ENCODE measurements around the gene KCNQ2.

- TF ChIP-seq POLR2A (IDR thresholded peaks at IDR 0.05; ENCODE audit: borderline replicate concordance, extremely low read depth, insufficient read depth, insufficient read length) = no peak
- no peak for TF ChIP-seq CTCF (IDR thresholded peaks at IDR 0.05 in 2 of 3, conservative IDR thresholded peaks at IDR 0.05 in 1 of 3; ENCODE audit: borderline replicate concordance in 1 of 3, insufficient read depth in 1 of 3, low read depth in 2 of 3, low read length in 2 of 3)
- TF ChIP-seq MAX (IDR thresholded peaks at IDR 0.05) = no peak
- no peak for TF ChIP-seq POLR2AphosphoS5 (IDR thresholded peaks at IDR 0.05; ENCODE audit: low read depth, low read length)
- no peak for TF ChIP-seq RAD21 (IDR thresholded peaks at IDR 0.05; ENCODE audit: low read depth)
- TF ChIP-seq REST (IDR thresholded peaks at IDR 0.05; ENCODE audit: low read depth) = no peak
- no peak for TF ChIP-seq JUND (IDR thresholded peaks at IDR 0.05)
- no peak for TF ChIP-seq TCF7L2 (IDR thresholded peaks at IDR 0.05; ENCODE audit: borderline replicate concordance, extremely low read depth, insufficient read depth, insufficient read length)
These were observed 101.1 kb downstream of the KCNQ2 start for GRCh38 chr20:63371291-63371865.

Measured in HCT116 (cell line).